SH-SY5Y (cell line): ENCODE data around the gene TCL1B.

ENCODE experiments used
- GATA2 ChIP-seq: IDR thresholded peaks from 2 replicates; pipeline ENCODE4 v1.6.1; 2011; ENCODE audit warnings: mild to moderate bottlenecking, low read depth, low read length
- GATA3 ChIP-seq: IDR thresholded peaks from 2 replicates; pipeline ENCODE4 v1.6.1; 2011; ENCODE audit warnings: low read depth, mild to moderate bottlenecking, low read length, moderate library complexity

Gene TCL1B

GRCh38 chr14:95681153-95681552, 5.1 kb upstream of the TCL1B start:
- no peak for TF ChIP-seq GATA2
- no peak for TF ChIP-seq GATA3

DNA sequence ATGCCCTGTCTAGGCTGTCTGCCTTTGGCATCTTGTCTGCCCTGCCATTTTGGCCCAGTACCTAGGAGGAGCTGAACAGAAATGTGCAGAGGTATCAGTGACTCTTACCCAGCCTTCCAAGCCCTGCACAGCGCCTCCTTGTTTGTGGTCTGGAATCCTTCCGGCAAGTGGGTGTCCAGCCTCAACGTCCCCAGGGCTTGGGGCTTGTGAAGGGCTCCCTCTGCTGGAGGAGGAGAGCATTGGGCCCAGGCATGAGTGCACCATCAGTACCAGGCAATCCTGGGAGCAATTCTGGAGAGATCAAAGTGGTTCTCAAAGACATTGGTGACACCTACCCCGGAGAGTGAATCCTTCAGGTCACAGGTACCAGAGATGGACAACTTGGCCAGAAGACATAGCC, 2.4 kb upstream of the TCL1B start:
- no peak for TF ChIP-seq GATA3
- no peak for TF ChIP-seq GATA2

DNA sequence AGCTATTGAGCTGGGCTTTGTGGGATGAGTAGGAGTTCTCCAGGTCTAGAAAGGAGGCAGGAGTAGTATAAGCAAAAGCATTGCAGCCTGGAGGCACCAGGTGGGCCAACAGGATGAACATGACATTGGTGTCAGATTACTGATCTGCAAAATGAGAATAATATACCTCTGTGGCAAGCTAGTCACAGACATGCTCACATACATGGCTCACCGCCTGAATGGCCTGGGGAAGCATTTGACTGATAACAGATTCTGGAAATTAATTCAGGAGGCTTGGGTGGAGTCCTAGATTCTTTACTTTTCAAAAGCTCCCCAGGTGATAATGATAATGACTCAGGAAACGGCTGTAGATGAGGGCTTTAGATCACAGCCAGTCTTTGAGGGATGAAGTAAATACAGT, 709 bp downstream of the TCL1B start:
- TF ChIP-seq GATA2: no peak

GRCh38 chr14:95689441-95689840, 3.2 kb downstream of the TCL1B start:
- TF ChIP-seq GATA2: no peak
- TF ChIP-seq GATA3: no peak

DNA sequence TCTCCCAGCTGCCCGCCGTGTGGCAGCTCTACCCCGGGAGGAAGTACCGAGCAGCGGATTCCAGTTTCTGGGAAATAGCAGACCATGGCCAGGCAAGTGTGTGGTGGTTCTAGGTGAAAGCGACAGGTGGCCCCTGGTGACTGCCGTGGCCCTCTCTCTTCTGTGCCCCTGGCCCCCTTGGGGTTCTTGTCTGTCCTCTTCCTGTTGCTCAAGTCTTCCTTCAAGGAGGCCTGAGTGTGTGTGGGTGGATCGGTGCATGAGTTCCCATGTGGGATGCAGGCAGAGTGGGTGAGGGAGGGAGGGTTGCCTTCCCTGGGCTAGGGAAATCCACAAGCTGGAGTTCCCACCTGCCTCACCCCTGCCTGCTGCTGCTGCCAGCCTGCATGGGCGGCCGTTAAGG, 4.6 kb downstream of the TCL1B start:
- no peak for TF ChIP-seq GATA2
- TF ChIP-seq GATA3: no peak

DNA sequence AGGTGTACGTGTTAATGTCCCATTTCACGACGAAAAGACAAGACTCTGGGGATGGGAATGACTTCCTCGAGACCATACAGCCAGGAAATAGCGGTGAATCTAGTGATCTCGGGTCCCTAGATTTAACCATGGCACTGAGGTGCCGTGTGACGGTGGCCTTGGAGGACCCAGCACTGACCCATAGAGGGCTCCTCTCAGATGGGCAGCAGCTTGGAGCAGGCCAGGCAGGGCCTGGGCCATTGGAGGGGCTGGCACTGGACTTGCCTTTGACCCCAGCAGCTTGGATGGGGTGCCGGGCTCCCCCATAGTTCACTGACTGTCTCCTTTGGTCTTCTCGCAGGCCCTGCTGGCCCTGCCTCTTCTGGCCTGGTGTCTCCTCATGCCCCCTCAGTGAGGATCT, 5.4 kb downstream of the TCL1B start:
- TF ChIP-seq GATA3 (no peak), GATA2 (no peak)

DNA sequence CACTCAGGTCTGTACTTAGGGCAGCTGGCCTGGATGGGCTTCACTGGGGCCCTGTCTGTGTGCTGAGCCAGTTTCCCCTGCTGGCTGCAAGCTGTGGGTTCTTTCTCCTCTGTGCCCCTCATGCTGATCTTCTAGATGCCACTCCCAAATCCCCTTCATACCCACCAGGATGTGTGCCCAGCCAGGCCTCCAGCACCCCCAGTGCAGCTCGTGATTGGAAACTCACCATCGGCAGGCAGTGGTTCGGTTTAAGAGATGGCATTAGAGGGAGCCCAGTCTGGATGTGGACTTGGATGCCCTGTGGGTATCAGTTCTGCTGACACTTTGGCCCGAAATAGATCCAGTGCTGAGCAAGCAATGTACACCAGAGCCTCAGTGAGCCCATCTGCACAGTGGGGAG, 5.9 kb downstream of the TCL1B start:
- TF ChIP-seq GATA3 (no peak), GATA2 (no peak)

DNA sequence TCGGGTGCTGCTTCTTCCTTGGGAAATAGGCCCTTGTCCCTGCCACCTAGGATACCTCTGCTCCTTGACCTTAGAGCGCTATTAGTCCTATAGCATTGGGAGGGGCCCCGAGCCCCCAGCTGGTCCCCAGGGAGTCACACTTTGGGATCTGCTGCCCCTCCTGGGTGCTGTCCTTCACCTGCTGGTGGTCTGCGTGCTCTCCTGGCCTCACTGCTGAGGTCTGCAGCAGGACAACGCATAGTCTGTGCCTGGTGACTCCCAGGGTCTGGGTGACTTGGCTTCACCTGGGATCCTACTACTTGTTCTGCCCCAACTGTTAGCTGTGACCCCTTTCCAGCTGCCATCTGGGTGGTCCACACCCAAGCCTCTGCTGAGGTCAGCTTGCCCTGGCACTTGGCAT, 8.8 kb downstream of the TCL1B start:
- TF ChIP-seq GATA3 (no peak), GATA2 (no peak)

DNA sequence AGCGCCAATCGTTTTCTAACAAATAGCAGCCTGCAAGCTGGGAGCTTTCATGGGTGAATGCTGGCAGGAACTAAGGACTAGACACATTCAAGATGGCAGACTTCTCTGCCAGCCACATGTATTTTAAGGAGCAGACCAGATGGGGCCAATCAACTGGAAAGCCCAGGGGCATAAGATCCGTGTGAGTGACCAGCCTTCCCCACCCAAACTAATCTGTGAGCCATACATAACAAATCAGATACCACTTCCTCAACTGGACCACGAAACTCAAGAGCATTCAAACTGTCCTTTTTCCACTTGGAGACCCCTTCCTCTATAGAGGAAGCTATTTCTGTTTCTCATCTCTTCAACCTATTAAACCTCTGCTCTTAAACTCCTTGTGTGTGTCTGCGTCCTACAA, 9.7 kb downstream of the TCL1B start:
- TF ChIP-seq GATA3: no peak
- TF ChIP-seq GATA2: no peak

DNA sequence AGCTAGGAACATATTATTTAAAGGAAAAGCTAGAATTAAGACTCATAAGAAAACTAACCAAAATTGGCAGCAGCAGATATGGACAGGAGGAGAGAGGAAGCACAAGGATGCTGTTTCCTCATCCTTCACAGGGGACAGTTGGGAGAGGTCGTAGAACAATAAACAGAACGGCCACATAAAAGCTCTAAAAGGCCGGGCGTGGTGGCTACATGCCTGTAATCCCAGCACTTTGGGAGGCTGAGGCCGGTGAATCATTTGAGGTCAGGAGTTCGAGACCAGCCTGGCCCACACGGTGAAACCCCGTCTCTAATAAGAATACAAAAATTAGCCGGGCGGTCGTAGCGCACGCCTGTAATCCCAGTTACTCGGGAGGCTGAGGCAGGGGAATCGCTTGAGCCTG, 10.5 kb downstream of the TCL1B start:
- TF ChIP-seq GATA3 (no peak), GATA2 (no peak)

GRCh38 chr14:95697764-95698163, 11.5 kb downstream of the TCL1B start:
- TF ChIP-seq GATA2: no peak
- no peak for TF ChIP-seq GATA3

GRCh38 chr14:95698287-95698686, 12.1 kb downstream of the TCL1B start:
- TF ChIP-seq GATA2 (no peak), GATA3 (no peak)

- TF ChIP-seq GATA2 (no peak), GATA3 (no peak)
Observed at GRCh38 chr14:95699412-95699811, 13.2 kb downstream of the TCL1B start.

DNA sequence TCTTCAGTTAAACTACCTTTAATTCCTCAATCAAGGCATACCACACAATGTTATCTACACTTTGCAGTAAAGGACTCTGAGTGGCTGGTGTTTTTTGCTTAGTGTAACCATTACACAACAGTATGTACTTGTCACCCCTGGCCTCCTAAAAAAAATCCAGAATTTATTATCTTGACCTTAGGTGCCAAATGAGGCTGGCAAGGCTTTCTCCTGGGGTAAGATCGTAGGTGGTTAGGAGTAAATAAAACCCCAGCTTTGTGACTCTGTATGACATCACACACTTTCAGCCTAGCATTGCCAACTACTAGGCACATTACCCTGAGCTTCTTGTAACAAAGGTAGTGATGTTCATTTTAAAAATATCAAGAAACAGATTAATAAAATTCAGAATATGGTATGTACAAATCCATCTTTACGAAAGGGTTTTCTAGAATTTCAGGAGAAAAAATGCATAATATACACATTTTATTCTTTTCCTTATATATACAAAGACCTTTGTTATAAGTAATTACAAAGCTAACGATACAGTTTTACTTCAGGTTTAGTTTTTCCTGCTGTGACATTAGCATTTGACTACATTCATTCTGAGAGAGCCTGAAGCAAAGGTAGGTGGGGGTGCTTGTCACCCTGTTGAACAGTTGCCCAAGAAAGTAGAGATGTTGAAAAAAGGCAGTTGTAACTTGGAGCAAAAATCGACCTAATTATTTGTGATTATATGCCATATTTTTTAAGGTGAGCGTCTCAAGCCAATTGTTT, 14.2 kb downstream of the TCL1B start:
- TF ChIP-seq GATA3 (no peak), GATA2 (no peak)

DNA sequence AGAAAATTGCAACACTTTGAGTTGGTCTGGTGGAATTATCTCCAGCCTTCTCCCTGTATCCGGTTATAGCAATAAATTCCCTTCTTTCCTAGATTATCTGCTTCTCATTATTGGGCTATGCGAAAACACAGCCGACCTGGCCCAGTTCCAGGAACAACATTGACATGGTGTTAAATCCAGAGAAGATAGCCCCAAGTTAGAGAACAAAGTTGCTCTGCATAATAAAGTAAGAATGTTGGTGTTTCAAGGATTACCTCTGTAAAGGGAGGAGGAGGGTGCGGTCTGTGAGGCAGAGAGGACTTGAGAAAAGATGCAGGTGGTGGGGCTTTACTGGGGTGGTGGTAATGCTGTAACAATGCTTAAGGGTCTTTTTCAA, 15.6 kb downstream of the TCL1B start:
- TF ChIP-seq GATA2 (no peak), GATA3 (no peak)

GRCh38 chr14:95703341-95703740, 17.1 kb downstream of the TCL1B start:
- TF ChIP-seq GATA3 (no peak), GATA2 (no peak)
